ENCODE data around the gene HK3. TPM values are rescaled to one million over a fixed set of nuclear protein-coding genes. Genes with fewer than 3 reads are reported as not detected.

Gene HK3
- total RNA-seq, 1 donor from 2014 or later = 4.1 TPM

- DNase-seq = no peak
These were observed 49.4 kb downstream of the HK3 start for GRCh38 chr5:176849611-176850227.

GRCh38 chr5:176848651-176849050, 50.5 kb downstream of the HK3 start:
- no peak for DNase-seq

GRCh38 chr5:176847726-176848290, 51.3 kb downstream of the HK3 start:
- no peak for DNase-seq

- no peak for DNase-seq
These were observed 52.0 kb downstream of the HK3 start for GRCh38 chr5:176847148-176847547.

- no peak for DNase-seq
These were observed 52.6 kb downstream of the HK3 start for GRCh38 chr5:176846335-176847140.

- DNase-seq = no peak
These were observed 53.8 kb downstream of the HK3 start for GRCh38 chr5:176845392-176845713.

GRCh38 chr5:176844706-176845391, 54.3 kb downstream of the HK3 start:
- peak; percentile 21 for DNase-seq

- no peak for DNase-seq
These were observed 54.9 kb downstream of the HK3 start for GRCh38 chr5:176844281-176844680.

- DNase-seq = no peak
These were observed 55.5 kb downstream of the HK3 start for GRCh38 chr5:176843673-176844072.

GRCh38 chr5:176837707-176838115, 61.4 kb downstream of the HK3 start:
- peak; percentile 97 for DNase-seq

- no peak for DNase-seq
These were observed 62.1 kb downstream of the HK3 start for GRCh38 chr5:176836811-176837706.

- DNase-seq = no peak
These were observed 63.2 kb downstream of the HK3 start for GRCh38 chr5:176835918-176836317.

- DNase-seq = no peak
These were observed 65.9 kb downstream of the HK3 start for GRCh38 chr5:176833286-176833685.

GRCh38 chr5:176832162-176832561, 67.0 kb downstream of the HK3 start:
- DNase-seq = no peak

- no peak for DNase-seq
These were observed 67.7 kb downstream of the HK3 start for GRCh38 chr5:176831425-176831824.

- no peak for DNase-seq
These were observed 68.1 kb downstream of the HK3 start for GRCh38 chr5:176830995-176831423.

Other genes with a start within 250 kb of the HK3 start
- gene UNC5A, start 88.8 kb downstream of the HK3 start, total RNA-seq = 0.41 TPM
- gene UIMC1, start 107.4 kb upstream of the HK3 start, total RNA-seq = 24.8 TPM
- 21.0 TPM for gene ZNF346, start 123.3 kb upstream of the HK3 start, total RNA-seq
- 130 TPM for gene FGFR4, start 187.6 kb upstream of the HK3 start, total RNA-seq
- gene NSD1, start 234.4 kb upstream of the HK3 start, total RNA-seq = 98.2 TPM